ENCODE measurements around the gene DRG2.

Gene DRG2

DNA sequence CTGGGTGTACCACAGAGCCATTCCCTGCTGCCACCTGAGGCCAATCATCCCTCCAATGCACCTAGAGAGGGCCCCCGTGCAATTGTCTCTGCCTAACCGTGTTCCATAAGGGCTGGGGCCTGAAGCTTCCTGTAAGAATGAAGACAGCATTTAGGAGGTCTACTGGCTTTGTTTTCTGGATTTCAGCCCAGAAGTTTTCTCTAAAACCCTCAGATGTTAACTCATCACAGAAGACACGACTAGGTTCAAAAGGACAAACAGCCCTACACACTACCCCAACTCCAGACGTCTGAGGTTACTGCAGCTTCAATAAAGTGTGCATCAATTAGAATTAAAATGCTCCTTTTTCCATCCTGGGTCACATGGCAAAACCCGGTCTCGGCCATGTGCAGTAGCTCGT lies 10.8 kb upstream of the DRG2 start:
- DNase-seq: no peak

GRCh38 chr17:18079543-18079942 lies 8.2 kb upstream of the DRG2 start:
- no peak for DNase-seq

DNA sequence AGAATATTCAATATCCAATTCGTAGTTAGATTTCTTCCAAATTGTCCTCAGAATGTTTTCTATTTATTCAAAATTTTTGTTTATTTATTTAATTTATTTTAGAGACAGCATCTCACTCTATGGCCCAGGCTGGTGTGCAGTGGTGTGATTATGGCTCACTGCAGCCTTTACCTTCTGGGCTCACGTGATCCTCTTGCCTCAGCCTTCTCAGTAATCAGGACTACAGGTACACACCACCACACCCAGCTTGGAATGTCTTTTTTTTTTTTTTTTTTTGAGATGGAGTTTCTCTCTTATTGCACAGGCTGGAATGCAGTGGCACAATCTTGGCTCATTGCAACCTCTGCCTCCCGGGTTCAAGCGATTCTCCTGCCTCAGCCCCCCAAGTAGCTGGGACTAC lies 3.5 kb upstream of the DRG2 start:
- DNase-seq: no peak

DNA sequence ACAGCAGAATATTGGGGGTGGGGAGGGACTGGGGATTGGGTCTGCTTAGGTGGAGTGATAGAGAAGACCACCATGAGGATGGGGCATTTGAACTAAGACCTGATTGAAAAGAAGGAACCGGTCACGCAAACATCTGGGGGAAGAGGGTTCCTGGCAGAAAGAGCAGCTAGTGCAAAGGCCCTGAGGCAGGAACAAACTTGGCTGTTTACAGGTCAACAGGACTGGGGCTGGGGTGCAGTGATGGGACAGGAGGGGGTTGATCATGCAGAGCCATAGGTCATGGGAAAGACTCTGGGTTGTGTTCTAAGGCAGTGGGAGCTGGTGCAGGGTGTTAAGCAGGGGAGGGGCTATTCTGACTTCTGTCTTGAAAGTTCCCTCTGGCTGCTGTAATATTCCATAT lies 1.9 kb downstream of the DRG2 start:
- DNase-seq: no peak

DNA sequence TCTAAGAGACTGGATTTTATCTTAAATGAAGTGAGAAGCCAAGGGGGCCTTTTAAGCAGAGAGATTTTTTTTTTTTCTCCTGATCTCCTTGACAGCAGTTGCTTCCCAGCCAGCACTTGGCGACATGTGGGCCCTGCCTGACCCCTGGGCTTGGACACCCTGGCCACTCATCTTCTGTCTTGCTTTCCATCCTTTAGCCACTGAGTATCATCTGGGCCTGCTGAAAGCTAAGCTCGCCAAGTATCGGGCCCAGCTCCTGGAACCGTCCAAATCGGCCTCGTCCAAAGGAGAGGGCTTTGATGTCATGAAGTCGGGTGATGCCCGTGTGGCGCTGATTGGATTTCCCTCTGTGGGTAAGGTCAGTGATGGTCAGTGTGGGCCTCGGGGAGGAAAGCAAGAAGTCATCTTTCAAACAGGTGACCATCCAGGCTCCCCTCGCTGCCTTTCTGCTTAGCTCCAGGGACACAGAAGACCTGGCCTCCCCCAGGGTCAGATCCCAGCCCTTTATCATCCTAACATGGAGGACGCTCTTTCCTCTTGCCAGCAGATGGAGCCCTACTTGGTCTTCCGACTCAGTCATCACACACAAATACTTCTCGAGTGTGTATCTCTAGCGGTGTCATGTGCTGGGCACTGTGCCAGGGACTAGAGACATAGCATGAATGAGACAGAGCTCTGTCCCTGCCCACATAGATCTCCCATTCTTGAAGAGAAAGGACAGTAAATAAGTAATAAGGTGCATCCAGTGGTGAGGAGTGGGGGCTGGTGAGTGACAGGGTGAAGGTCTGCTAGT lies 6.1 kb downstream of the DRG2 start:
- peak; percentile 89 for DNase-seq

- no peak for DNase-seq
These were observed 6.7 kb downstream of the DRG2 start for GRCh38 chr17:18094409-18094807.

DNA sequence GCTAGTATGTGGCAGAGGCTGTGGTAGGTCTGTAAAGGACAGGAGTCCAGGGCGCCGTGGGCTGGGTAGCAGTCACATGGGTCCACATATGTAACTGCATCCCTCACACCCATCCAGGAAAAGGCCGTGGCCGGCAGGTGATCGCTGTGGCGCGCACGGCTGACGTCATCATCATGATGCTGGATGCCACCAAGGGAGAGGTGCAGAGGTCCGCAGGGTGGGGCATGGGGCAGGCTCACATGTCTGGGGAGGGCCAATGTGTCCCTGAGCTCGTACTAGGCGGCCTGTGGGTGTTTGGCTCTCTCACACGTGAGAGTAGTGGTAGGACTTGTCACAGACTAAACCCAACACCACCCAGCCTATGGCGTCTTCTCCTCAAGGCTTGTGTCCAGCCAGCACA lies 11.8 kb downstream of the DRG2 start:
- DNase-seq: no peak

DNA sequence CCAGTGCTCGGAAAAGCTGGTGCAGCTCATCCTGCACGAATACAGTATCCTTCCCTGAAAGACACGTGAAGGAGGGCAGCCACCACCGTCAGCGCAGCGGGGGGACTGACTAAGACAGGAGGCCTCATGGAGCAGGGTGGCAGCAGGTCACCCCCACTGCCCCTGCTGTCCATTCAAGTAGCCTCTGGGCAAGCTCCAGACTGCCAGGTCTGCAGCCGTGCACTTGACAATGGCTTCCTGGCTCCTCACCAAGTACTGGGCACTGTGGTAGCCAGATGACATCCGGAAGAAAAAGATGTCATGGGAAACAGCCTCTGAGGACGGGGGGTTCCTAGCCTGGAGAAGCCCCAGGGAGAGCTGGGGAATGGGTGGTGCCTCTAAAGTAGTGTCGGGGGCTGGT lies 12.9 kb downstream of the DRG2 start:
- DNase-seq: no peak

- DNase-seq: no peak
These were observed 14.1 kb downstream of the DRG2 start for GRCh38 chr17:18101828-18102227.

DNA sequence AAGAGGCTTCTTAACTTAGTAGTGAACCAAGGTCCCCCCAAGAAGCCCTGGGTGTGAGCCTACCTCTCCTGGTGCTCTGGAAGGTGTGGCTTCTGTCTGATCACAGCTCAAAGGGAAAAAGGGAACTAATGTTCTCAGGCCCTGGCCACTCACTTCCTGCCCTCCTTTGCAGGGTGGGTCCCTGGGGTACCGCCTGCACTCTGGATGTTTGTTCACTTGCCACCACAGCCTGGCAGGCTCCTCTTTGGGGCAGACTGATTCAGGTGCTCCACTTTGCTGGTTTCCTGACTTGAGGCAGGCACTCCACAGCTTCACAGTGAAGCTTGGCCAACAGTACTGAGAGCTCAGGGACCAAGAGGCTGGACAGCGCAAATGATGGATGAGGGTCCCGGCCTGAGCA lies 14.9 kb downstream of the DRG2 start:
- DNase-seq: no peak

DNA sequence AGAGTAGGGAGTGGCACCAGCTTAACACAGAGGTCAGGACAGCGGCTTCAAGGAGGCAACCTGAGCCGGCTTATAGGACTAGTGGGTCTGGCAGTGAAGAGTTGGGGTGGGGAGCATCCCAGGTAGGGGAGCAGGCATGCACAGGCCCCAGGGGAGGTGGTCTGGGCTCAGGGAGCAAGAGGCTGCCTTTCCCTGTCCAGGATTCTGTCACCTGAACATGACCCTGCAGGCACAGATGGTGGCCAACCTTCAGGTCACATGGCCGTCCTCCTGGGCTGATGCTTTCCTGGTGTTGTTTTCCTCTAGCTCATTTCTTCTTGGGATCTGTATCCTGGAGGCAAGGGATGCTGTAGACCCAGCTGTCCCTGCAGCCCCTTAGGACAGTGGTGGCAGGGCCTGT lies 17.3 kb downstream of the DRG2 start:
- no peak for DNase-seq

DNA sequence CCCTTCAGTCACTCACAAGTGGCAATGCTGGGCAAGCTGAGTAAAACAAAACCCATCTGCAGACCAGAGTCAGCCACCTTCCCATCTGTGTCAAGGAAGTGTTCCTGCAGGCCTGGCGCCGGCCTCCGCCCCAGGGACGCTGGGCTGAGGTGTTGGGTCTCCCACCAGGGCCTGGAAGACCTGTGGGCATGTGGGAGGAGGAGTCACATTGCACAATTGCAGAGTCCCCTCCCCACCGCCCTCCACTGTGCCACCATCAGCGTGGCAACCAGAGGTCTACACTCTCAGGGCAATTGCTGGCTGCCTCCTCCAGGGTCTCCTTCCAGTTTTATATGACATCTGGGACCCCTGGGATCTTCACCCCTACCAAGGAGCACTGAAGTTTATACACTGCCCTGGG lies 17.8 kb downstream of the DRG2 start:
- DNase-seq: no peak

DNA sequence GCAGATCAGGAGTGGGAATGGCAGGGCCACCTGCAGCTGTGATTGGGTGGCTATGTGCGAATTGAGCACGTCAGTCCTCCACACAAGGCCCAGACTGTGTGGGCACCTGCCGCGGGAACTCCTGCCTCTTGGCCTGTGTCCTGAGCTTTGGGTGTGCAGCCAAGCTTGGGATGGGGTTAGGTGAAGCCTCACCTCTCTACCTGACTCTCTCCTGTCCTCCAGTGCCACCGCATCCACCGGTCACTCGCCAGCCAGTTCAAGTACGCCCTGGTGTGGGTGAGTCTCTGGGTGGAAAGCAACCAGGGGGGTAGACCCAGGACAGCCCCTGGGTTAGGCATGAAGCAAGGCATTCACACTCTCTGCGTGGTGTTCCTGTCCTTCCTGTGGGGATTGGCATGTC lies 18.5 kb downstream of the DRG2 start:
- DNase-seq: no peak

GRCh38 chr17:18107061-18107790 lies 19.5 kb downstream of the DRG2 start:
- no peak for DNase-seq

DNA sequence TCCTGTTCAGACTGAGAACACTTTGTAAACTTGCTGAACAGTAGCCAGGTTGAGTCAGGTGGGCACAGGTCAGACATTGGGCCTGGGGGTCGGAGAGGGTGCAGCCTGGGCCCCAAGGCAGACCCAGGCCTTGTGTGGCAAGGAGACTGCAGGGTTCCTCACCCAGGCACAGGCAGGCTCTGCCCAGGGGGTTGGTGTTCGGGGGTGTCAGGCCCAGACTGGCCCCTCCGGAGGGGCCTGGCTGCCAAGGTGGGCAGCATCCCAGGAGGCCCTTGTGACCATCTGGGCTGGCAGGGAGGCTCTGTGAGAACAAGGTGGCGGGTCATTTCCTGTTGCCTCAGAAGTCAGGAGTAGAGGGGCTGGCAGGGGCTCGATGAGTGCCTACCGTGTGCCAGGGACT lies 20.2 kb downstream of the DRG2 start:
- DNase-seq: no peak

DNA sequence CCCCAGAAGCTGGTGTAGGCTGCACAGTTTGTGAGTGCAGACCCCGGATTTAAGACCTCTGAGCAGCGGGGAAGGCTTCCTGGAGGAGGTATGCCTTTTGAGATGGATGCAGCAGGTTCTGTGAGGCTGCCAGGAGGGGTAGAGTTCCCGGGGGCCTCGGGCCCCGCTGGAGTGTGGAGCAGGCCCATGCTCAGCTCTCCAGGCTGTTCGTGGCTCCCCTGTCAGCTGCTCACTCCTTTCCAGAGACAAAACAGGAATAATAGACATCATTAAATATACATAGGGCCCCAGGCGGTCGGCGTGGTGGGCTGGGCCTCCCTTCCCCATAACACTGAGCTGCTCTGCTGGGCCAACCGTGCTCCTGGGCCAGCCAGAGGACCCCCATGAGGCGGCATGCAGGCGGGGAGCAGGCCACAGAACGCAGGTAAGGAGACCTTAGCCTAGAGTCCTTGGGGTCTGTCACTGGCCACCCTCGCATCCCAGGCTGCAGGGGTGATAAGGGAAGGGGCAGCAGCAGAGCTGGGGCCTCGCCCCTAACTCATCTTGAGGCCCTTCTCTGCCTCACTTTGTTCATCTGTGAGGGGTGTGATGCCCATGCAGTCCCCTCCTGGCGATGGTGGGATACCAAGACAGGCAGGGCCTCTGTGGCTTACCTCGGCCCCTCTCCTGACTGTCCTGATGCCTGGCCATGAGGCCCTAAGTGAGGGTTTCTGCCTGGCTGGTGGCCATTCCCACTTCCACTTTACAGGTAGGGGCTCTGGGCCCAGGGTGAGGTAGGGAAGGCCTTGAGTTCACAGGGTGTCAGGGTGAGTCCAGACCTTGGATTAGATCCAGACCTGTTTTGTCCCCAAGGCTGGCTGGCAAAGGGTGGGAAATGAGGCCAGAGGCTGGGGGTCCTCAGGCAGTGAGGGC lies 20.9 kb downstream of the DRG2 start, which contains the start of gene MYO15A:
TSS of gene MYO15A (plus strand) at position 356 of the 912 bp plus-strand sequence. CDS start 10,045 bp downstream, outside the sequence.
- DNase-seq: no peak

DNA sequence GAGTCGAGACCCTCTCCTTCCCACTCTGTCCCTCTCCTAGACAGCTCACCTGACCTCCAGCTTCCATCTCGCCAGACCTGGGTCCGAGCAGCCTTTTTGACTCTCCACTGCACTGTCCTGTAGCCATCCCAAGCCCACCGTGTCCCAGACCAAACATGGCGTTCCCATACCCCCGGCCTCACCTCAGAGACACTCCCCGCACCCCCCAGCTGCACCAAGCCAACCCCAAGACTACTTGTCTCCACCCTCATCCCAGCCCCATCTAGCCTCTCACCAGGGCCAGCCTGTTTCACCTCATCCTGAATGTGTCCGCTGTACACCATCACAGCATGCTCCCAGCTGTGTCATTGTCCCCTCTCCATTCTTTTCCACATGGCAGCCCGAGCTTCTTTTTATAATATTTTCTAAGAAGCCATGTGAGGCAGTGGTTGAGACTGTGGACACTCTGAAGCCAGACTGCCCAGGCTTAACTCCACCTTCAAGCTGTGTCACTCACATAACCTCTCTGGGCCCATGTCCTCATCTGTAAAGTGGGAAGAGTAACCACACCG lies 22.3 kb downstream of the DRG2 start:
- no peak for DNase-seq

GRCh38 chr17:18110636-18111145 lies 22.9 kb downstream of the DRG2 start:
- DNase-seq: no peak

GRCh38 chr17:18111330-18111971 lies 23.7 kb downstream of the DRG2 start:
- no peak for DNase-seq

DNA sequence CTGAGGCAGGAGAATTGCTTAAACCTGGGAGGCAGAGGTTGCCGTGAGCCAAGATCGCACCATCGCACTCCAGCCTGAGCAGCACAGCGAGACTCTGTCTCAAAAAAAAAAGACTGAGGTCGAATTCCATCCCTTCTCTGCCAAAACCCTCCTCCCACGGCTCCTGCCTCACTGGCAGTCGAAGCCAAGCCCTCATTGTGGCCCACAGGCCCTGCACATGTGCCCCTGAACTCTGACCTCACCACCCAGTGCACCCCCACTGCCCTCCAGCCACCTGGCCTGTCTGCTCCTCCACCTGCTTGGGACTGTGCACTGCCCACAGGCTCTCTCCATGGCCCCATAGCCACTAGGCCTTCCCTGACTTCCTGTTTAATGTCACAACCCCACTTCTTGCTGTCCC lies 27.8 kb downstream of the DRG2 start:
- no peak for DNase-seq

DNA sequence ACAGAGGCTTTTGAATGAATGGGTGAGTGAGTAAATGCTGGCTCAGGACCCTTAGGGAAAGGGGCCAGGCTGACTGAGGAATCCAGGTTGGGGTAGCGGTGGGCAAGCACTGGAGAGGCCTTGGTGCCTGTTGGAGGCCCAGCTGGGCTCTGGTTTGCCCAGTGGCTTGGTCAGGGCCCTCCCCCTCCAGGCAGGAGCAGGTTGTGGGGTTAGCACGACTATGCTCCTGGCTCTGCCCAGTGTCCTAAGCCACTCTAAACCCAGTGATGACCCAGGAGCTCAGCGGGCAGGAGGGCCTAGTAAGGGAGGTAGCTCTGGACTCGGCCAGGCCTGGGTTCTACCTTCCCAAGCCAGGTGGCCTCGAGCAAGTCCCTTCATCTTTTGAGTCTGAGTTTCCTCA lies 28.3 kb downstream of the DRG2 start:
- DNase-seq: no peak

GRCh38 chr17:18117533-18117932 lies 29.8 kb downstream of the DRG2 start:
- no peak for DNase-seq
